Astrocyte of the cerebellum (primary cell): ENCODE measurements around the gene PLEKHG5.

Source experiments
- DNase-seq: peaks from one replicate; pipeline ENCODE4 v3.0.0-alpha.2; 2011; ENCODE audit warnings: low read depth
- H3K4me3 ChIP-seq: 2 replicates; pipeline ENCODE4 v1.5.1; 2011; ENCODE audit warnings: mild to moderate bottlenecking, low read depth, low read length, moderate library complexity
- CTCF ChIP-seq: IDR thresholded peaks from 2 replicates; pipeline ENCODE4 v1.5.1; 2012; ENCODE audit warnings: low read length, low read depth, moderate library complexity, mild to moderate bottlenecking; ENCODE audit errors: missing control alignments
- in situ Hi-C: cut with HindIII; loops from 2 replicates; pipeline ENCODE4 v1.10.0; 2017; ENCODE audit warnings: low sequenced_read_pairs

The PLEKHG5 gene

DNA sequence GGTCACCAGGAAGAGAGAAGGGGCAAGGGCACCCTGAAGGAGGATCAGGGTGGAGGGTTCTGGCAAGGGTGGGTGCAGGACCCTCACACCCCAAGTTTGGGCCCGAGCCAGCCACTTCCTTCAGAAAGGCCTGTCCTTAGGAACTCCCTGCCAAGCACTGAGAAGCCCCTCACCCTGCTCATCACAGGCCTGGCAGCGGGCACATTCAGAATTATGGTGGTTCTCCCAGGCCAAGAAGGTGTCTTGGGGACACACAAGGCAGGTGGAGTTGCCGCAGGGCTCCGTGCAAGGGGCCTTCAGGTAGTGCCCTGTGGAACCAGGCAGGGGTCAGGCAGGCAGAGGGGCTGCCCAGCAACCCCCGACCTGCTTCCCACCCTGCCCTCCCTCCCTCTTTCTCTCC lies 26.6 kb downstream of the PLEKHG5 start:
- no peak overlapping the region for H3K4me3 ChIP-seq
- in situ Hi-C loops: no loop called here
- DNase-seq: no peak
- no peak for TF ChIP-seq CTCF

GRCh38 chr1:6464514-6464836 lies 27.0 kb downstream of the PLEKHG5 start:
- in situ Hi-C loops: no loop called here
- no peak for DNase-seq
- no peak overlapping the region for H3K4me3 ChIP-seq
- no peak for TF ChIP-seq CTCF

GRCh38 chr1:6463120-6463412 lies 28.4 kb downstream of the PLEKHG5 start:
- in situ Hi-C loops: no loop called here
- H3K4me3 ChIP-seq: no peak overlapping the region
- DNase-seq: no peak
- TF ChIP-seq CTCF: no peak

GRCh38 chr1:6462412-6463119 lies 28.9 kb downstream of the PLEKHG5 start:
- TF ChIP-seq CTCF: no peak
- no peak for DNase-seq

GRCh38 chr1:6461538-6462411 lies 29.7 kb downstream of the PLEKHG5 start:
- no peak overlapping the region for H3K4me3 ChIP-seq
- no peak for DNase-seq
- no peak for TF ChIP-seq CTCF
- in situ Hi-C loops: no loop called here

More at GRCh38 chr1:6462412-6463119, 28.9 kb downstream of the PLEKHG5 start:
- no peak overlapping the region for H3K4me3 ChIP-seq
- in situ Hi-C loops: no loop called here

- no peak for TF ChIP-seq CTCF
- H3K4me3 ChIP-seq: no peak overlapping the region
- in situ Hi-C loops: no loop called here
- DNase-seq: no peak
Measured at GRCh38 chr1:6461051-6461530, 30.4 kb downstream of the PLEKHG5 start.
